ENCODE data around the gene RPS6KL1.

Gene RPS6KL1

DNA sequence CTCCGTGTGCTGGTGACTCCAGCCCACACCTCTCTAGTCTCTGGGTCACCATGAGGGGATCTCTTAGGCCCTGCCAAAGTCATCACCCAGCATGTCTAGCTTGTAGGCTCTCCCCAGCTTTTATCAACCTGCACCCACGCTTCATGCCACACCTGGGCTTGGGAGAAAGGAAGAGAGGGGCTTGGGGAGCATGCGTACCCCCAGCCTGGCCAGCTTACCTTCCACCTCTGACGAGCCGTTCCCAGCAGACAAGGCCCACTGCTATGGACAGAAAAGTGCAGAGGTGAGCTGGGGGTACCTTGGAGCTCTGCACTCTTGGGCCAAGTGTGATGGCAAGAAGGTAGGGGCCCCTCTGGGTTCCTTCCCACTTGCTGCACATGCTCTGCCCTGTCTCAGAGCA lies 30.6 kb upstream of the RPS6KL1 start:
- Histone ChIP-seq H4K20me1 (ENCODE audit: insufficient read depth) (no peaks in the 10 kb centered on the region), H3K4me2 (no peak overlapping the region), H3K9ac (no peak overlapping the region), H3K79me2 (ENCODE audit: insufficient read depth, low read depth) (no peaks in the 10 kb centered on the region), H3K4me3 (IDR thresholded peaks at IDR 0.05; ENCODE audit: insufficient read depth, low read depth, low read length) (no peak overlapping the region), H3K27ac (no peak overlapping the region), H2AFZ (ENCODE audit: low read depth) (no peak overlapping the region), H3K27me3 (ENCODE audit: insufficient read depth, low read depth) (no peaks in the 10 kb centered on the region), H3K4me1 (ENCODE audit: low read depth, poor library complexity, severe bottlenecking) (no peaks in the 10 kb centered on the region), H3K36me3 (ENCODE audit: insufficient read depth) (no peaks in the 10 kb centered on the region)
- TF ChIP-seq, protein P1, sequence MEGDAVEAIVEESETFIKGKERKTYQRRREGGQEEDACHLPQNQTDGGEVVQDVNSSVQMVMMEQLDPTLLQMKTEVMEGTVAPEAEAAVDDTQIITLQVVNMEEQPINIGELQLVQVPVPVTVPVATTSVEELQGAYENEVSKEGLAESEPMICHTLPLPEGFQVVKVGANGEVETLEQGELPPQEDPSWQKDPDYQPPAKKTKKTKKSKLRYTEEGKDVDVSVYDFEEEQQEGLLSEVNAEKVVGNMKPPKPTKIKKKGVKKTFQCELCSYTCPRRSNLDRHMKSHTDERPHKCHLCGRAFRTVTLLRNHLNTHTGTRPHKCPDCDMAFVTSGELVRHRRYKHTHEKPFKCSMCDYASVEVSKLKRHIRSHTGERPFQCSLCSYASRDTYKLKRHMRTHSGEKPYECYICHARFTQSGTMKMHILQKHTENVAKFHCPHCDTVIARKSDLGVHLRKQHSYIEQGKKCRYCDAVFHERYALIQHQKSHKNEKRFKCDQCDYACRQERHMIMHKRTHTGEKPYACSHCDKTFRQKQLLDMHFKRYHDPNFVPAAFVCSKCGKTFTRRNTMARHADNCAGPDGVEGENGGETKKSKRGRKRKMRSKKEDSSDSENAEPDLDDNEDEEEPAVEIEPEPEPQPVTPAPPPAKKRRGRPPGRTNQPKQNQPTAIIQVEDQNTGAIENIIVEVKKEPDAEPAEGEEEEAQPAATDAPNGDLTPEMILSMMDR (conservative IDR thresholded peaks at IDR 0.05; ENCODE audit: low read depth, low read length): no peak

DNA sequence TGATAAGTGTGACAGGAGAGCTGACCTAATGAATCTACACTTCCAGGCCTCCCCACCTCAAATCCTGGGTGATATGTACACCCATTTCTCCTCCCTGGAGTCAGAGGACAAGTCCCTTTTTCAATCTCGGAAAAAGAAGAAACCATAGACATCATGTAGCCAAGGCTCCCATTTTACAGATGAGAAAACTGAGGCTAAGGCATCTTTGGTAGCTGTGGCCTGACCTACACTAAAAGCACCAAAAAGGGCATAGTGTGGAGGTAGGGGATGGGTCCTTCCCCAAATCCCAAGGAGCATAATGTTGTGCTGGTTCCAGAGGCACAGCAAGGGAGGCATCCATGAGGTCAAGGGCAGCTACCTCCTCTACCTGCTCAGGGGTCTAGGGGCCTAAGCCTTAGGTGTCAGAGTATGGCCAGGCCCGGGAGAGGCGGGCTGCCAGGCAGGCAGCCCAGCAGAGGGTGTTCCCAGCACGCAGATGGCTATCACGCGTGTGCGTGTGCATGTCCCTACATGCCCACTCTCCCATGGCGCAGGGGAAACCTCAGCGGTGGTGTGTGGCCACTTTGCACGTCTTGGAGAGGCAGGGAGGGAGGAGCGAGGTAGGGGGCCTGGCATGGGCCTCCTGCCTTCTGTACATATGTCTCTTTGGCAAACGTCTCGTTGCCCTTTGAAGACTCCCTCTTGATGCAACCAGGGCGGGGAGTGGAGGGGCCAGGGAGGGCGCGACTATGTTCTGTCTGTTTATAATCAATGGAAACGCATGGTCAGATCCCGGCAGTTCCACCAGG lies 29.8 kb upstream of the RPS6KL1 start:
- no peak overlapping the region for H3K27ac ChIP-seq
- H3K79me2 ChIP-seq (ENCODE audit: insufficient read depth, low read depth): no peaks in the 10 kb centered on the region
- no peak overlapping the region for H3K4me2 ChIP-seq
- no peak overlapping the region for H3K4me3 ChIP-seq (IDR thresholded peaks at IDR 0.05; ENCODE audit: insufficient read depth, low read depth, low read length)
- TF ChIP-seq, protein P1 (conservative IDR thresholded peaks at IDR 0.05; ENCODE audit: low read depth, low read length): no peak
- H3K9ac ChIP-seq: no peak overlapping the region
- H2AFZ ChIP-seq (ENCODE audit: low read depth): no peak overlapping the region
- no peaks in the 10 kb centered on the region for H3K4me1 ChIP-seq (ENCODE audit: low read depth, poor library complexity, severe bottlenecking)
- H3K27me3 ChIP-seq (ENCODE audit: insufficient read depth, low read depth): no peaks in the 10 kb centered on the region
- H4K20me1 ChIP-seq (ENCODE audit: insufficient read depth): no peaks in the 10 kb centered on the region
- H3K36me3 ChIP-seq (ENCODE audit: insufficient read depth): no peaks in the 10 kb centered on the region

DNA sequence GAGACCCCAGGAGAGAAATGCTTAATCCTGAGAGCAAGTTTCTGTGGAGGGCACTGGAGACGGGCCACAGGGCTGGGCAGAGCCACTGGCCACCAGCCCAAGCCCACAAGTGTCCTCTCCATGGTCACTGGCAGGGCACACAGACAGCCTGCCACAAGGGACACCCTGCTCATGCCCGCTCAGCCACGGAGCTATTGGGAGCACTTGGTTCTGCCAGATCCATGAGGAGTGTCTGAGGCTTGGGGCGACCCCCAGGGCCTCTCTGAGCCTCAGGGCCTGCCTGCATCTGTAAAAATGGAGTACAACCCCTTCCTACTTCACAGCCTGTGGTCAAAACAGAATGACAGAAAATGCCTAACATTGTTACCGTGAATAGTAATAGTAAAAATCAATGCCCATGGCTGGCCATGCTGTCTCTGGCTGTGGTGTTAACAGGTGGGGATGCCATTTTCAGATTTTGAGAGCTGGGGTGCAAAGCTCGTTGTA lies 29.2 kb upstream of the RPS6KL1 start:
- Histone ChIP-seq H4K20me1 (ENCODE audit: insufficient read depth) (no peaks in the 10 kb centered on the region), H3K4me3 (IDR thresholded peaks at IDR 0.05; ENCODE audit: insufficient read depth, low read depth, low read length) (no peak overlapping the region), H3K4me1 (ENCODE audit: low read depth, poor library complexity, severe bottlenecking) (no peaks in the 10 kb centered on the region), H2AFZ (ENCODE audit: low read depth) (no peak overlapping the region), H3K27me3 (ENCODE audit: insufficient read depth, low read depth) (no peaks in the 10 kb centered on the region), H3K79me2 (ENCODE audit: insufficient read depth, low read depth) (no peaks in the 10 kb centered on the region), H3K36me3 (ENCODE audit: insufficient read depth) (no peaks in the 10 kb centered on the region), H3K27ac (no peak overlapping the region), H3K4me2 (no peak overlapping the region), H3K9ac (no peak overlapping the region)
- TF ChIP-seq, protein P1 (conservative IDR thresholded peaks at IDR 0.05; ENCODE audit: low read depth, low read length): no peak

DNA sequence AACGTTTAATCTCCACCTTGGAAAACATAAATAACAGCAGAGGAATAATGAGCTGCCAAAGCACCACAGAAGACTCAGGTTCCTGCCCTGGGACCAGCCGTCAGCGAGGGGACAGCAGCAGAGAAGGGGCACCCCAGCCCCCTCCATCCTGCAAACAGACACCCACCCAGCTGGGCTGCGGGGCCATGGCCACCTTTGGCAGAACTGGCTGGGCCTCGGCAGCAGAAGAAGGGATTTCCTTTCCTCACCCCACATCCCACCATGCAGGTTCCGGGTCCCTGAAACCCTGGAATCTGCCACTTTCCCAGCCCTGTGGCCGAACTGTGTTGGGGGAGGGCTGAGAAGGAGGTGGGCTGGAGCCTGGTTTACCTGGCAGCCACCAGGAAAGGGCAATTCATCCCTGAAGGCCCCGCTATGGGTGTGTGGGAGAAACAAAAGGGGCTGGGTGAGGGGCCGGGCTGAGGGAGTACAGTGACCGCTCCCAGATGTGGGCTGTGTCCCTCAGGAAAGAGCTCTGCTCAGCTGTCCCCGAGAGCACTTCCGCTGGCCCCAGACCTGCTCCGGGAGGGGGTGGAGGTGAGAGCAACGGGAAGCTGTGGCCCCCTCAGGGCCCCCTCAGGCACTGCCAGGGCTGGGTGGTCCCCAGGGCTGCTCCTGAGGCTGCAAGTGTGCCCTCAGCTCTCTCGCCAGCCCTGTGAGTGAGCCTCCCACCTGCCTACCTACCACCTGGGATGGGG lies 28.6 kb upstream of the RPS6KL1 start:
- TF ChIP-seq, protein P1 (conservative IDR thresholded peaks at IDR 0.05; ENCODE audit: low read depth, low read length): no peak
- Histone ChIP-seq H3K4me2 (no peak overlapping the region), H3K9ac (no peak overlapping the region), H3K4me3 (IDR thresholded peaks at IDR 0.05; ENCODE audit: insufficient read depth, low read depth, low read length) (no peak overlapping the region), H3K4me1 (ENCODE audit: low read depth, poor library complexity, severe bottlenecking) (no peaks in the 10 kb centered on the region), H3K27me3 (ENCODE audit: insufficient read depth, low read depth) (no peaks in the 10 kb centered on the region), H3K79me2 (ENCODE audit: insufficient read depth, low read depth) (no peaks in the 10 kb centered on the region), H2AFZ (ENCODE audit: low read depth) (no peak overlapping the region), H3K36me3 (ENCODE audit: insufficient read depth) (no peaks in the 10 kb centered on the region), H3K27ac (no peak overlapping the region), H4K20me1 (ENCODE audit: insufficient read depth) (no peaks in the 10 kb centered on the region)
